ENCODE results near the gene SLC44A1. TPM values are rescaled to one million over a fixed set of nuclear protein-coding genes. Genes with fewer than 3 reads are reported as not detected.
"Not testable (repeated sequence)": the region's sequence is repeated elsewhere in the genome, so short reads cannot be mapped to it uniquely, and the experiment has no call there.

The SLC44A1 gene
- total RNA-seq, 1 donor from 2014 or later, result 55.2 TPM

GRCh38 chr9:105252405-105252756, 7.9 kb downstream of the SLC44A1 start:
- H3K36me3 ChIP-seq, result no peaks in the 10 kb centered on the region
- H3K4me3 ChIP-seq, result no peak overlapping the region
- H3K4me1 ChIP-seq, result peaks cover 12% of the 10 kb centered on the region
- intact Hi-C loops (cut with DNase I), result no loop called here
- H3K9me3 ChIP-seq, result no peaks in the 10 kb centered on the region
- TF ChIP-seq CTCF (IDR thresholded peaks at IDR 0.05), result no peak
- ATAC-seq, result no peak
- H3K27ac ChIP-seq, result no peak overlapping the region
- no peak for DNase-seq
- no peaks in the 10 kb centered on the region for H3K27me3 ChIP-seq (ENCODE audit: low read depth)

- no peak for TF ChIP-seq CTCF (IDR thresholded peaks at IDR 0.05)
Observed at GRCh38 chr9:105254226-105254625, 9.8 kb downstream of the SLC44A1 start.

GRCh38 chr9:105255421-105255820, 11.0 kb downstream of the SLC44A1 start:
- no peaks in the 10 kb centered on the region for H3K27me3 ChIP-seq (ENCODE audit: low read depth)
- intact Hi-C loops (cut with DNase I), result no loop called here
- no peaks in the 10 kb centered on the region for H3K9me3 ChIP-seq

More at GRCh38 chr9:105254226-105254625, 9.8 kb downstream of the SLC44A1 start:
- Histone ChIP-seq H3K4me3 (no peak overlapping the region), H3K36me3 (no peaks in the 10 kb centered on the region), H3K27me3 (ENCODE audit: low read depth) (no peaks in the 10 kb centered on the region), H3K9me3 (no peaks in the 10 kb centered on the region), H3K27ac (no peak overlapping the region), H3K4me1 (peaks cover 28% of the 10 kb centered on the region)
- intact Hi-C loops (cut with DNase I), result no loop called here
- DNase-seq, result no peak
- ATAC-seq, result no peak

GRCh38 chr9:105256569-105256968, 12.1 kb downstream of the SLC44A1 start:
- ATAC-seq; intact Hi-C loops (cut with DNase I); H3K4me3 ChIP-seq; H3K9me3 ChIP-seq; H3K27ac ChIP-seq; DNase-seq; H3K27me3 ChIP-seq (ENCODE audit: low read depth); H3K36me3 ChIP-seq: not testable (repeated sequence)
- H3K4me1 ChIP-seq, result peaks cover 45% of the 10 kb centered on the region

More at GRCh38 chr9:105255421-105255820, 11.0 kb downstream of the SLC44A1 start:
- H3K27ac ChIP-seq, result no peak overlapping the region
- DNase-seq (no peak), ATAC-seq (no peak)
- peaks cover 40% of the 10 kb centered on the region for H3K4me1 ChIP-seq
- no peak overlapping the region for H3K4me3 ChIP-seq
- no peaks in the 10 kb centered on the region for H3K36me3 ChIP-seq
- no peak for TF ChIP-seq CTCF (IDR thresholded peaks at IDR 0.05)

- no peak for TF ChIP-seq CTCF (IDR thresholded peaks at IDR 0.05)
- ATAC-seq (no peak), DNase-seq (no peak)
- Histone ChIP-seq H3K27ac (no peak overlapping the region), H3K4me1 (peaks cover 45% of the 10 kb centered on the region), H3K27me3 (ENCODE audit: low read depth) (no peaks in the 10 kb centered on the region), H3K36me3 (no peaks in the 10 kb centered on the region), H3K4me3 (no peak overlapping the region), H3K9me3 (no peaks in the 10 kb centered on the region)
- intact Hi-C loops (cut with DNase I), result no loop called here
Observed at GRCh38 chr9:105257809-105258208, 13.4 kb downstream of the SLC44A1 start.

- no peak overlapping the region for H3K27ac ChIP-seq
- H3K4me3 ChIP-seq, result no peak overlapping the region
- ATAC-seq (no peak), DNase-seq (no peak)
- intact Hi-C loops (cut with DNase I), result no loop called here
- no peaks in the 10 kb centered on the region for H3K9me3 ChIP-seq
- peaks cover 50% of the 10 kb centered on the region for H3K4me1 ChIP-seq
- no peaks in the 10 kb centered on the region for H3K36me3 ChIP-seq
- TF ChIP-seq CTCF (IDR thresholded peaks at IDR 0.05), result no peak
- H3K27me3 ChIP-seq (ENCODE audit: low read depth), result no peaks in the 10 kb centered on the region
Observed at GRCh38 chr9:105258225-105258737, 13.8 kb downstream of the SLC44A1 start.
